Right atrium auricular region (tissue), 2 donors: ENCODE measurements around the gene MYPN. TPM values are rescaled to one million over a fixed set of nuclear protein-coding genes. Genes with fewer than 3 reads are reported as not detected.

Experiments
- DNase-seq: peaks from one replicate; pipeline ENCODE4 v3.0.0-alpha.2; 2019; ENCODE audit warnings: low spot score
- H3K27ac ChIP-seq, 2 donors: fragments of 200-600 bp; sonication (generic); 1 replicate in 1 of 2; 2 replicates in 1 of 2; pipeline ENCODE4 v1.5.1; 2016 to 2019
- H3K27me3 ChIP-seq, 2 donors: fragments of 200-600 bp; sonication (generic); one replicate each; pipeline versions ENCODE4 v1.5.1 to v1.6.0; 2017 to 2019
- H3K36me3 ChIP-seq: fragments of 200-600 bp; sonication (generic); one replicate; pipeline ENCODE4 v1.5.1; 2016
- H3K4me1 ChIP-seq, 2 donors: fragments of 200-600 bp; sonication (generic); one replicate each; pipeline versions ENCODE4 v1.5.1 to v1.6.0; 2017 to 2019
- H3K4me3 ChIP-seq, 2 donors: fragments of 200-600 bp; sonication (generic); 1 replicate in 1 of 2; 2 replicates in 1 of 2; pipeline ENCODE4 v1.5.1; 2017 to 2019; ENCODE audit warnings: mild to moderate bottlenecking in 1 of 2, moderate library complexity in 1 of 2
- H3K9me3 ChIP-seq, 2 donors: fragments of 200-600 bp; sonication (generic); one replicate each; pipeline ENCODE4 v1.5.1; 2019
- total RNA-seq, 2 donors: library from RNA; depleted of rRNA; stranded (reverse); fragments of >200 nt; gene quantifications; one replicate each; pipeline ENCODE4 v1.1.0, GENCODE V29; 2016
- TF ChIP-seq, protein P1 (sequence below), 2 donors: fragments of 200-600 bp; sonication (generic); IDR thresholded peaks; one replicate each; pipeline ENCODE4 v1.5.1; 2019; ENCODE audit warnings: antibody characterized with exemption in 2 of 2

MYPN gene
- total RNA-seq, 2 donors from 2014 or later, result 93.5 to 145 TPM

- DNase-seq, result no peak
- TF ChIP-seq, protein P1, sequence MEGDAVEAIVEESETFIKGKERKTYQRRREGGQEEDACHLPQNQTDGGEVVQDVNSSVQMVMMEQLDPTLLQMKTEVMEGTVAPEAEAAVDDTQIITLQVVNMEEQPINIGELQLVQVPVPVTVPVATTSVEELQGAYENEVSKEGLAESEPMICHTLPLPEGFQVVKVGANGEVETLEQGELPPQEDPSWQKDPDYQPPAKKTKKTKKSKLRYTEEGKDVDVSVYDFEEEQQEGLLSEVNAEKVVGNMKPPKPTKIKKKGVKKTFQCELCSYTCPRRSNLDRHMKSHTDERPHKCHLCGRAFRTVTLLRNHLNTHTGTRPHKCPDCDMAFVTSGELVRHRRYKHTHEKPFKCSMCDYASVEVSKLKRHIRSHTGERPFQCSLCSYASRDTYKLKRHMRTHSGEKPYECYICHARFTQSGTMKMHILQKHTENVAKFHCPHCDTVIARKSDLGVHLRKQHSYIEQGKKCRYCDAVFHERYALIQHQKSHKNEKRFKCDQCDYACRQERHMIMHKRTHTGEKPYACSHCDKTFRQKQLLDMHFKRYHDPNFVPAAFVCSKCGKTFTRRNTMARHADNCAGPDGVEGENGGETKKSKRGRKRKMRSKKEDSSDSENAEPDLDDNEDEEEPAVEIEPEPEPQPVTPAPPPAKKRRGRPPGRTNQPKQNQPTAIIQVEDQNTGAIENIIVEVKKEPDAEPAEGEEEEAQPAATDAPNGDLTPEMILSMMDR (IDR thresholded peaks at IDR 0.05), result no peak
- Histone ChIP-seq H3K4me1 (no peaks in the 10 kb centered on the region), H3K27ac (no peak overlapping the region), H3K4me3 (no peak overlapping the region), H3K27me3 (no peaks in the 10 kb centered on the region), H3K9me3 (no peaks in the 10 kb centered on the region), H3K36me3 (no peaks in the 10 kb centered on the region)
These were observed 138.6 kb downstream of the MYPN start for GRCh38 chr10:68247931-68248330.

DNA sequence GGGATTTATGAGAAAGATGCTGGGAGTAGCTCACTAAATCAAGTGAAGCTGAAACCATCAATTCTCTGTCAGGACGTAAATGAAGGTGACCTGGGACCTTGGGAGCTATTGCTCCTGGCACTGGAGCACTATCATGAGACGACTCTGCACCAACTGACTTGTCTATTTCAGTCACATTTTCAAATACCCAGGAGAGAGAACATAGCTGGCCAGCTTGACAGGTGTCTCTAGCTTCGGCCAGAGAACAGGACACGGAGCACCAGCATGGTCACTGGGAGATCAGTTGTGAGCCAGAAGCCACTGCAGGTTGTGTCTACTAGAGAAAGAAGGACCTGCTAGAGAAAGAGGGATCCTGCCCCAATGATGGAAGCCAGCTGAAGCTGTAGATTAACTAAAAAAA is 140.0 kb downstream of the MYPN start:
- Histone ChIP-seq H3K4me3 (no peak overlapping the region), H3K27ac (no peak overlapping the region)

DNA sequence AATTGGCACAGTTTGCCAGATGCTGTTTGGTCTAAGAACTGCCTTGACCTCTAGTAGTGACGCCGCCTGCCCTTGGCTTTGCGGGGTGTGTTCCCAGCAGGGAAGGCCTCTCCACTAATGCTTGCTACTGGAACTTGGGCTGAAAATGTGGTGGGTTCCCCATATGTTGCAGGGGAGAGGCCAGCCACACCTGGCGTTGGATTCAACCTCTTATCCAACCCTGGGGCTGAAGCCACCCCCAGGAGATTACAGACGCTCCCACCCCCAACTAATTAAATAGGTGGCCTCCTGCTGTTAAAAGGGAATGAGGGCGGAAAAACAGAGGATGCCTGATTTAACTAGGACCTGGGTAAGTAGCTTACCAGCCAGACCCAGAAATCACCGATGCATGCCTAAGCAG is 141.9 kb downstream of the MYPN start:
- DNase-seq, result no peak
- no peaks in the 10 kb centered on the region for H3K36me3 ChIP-seq
- no peak overlapping the region for H3K27ac ChIP-seq
- H3K4me1 ChIP-seq, result no peaks in the 10 kb centered on the region
- H3K27me3 ChIP-seq, result no peaks in the 10 kb centered on the region
- no peak overlapping the region for H3K4me3 ChIP-seq
- TF ChIP-seq, protein P1 (IDR thresholded peaks at IDR 0.05), result no peak
- H3K9me3 ChIP-seq, result no peaks in the 10 kb centered on the region

More for the DNA sequence above, 140.0 kb downstream of the MYPN start:
- Histone ChIP-seq H3K36me3 (no peaks in the 10 kb centered on the region), H3K4me1 (no peaks in the 10 kb centered on the region), H3K9me3 (no peaks in the 10 kb centered on the region), H3K27me3 (no peaks in the 10 kb centered on the region)
- DNase-seq, result no peak
- TF ChIP-seq, protein P1 (IDR thresholded peaks at IDR 0.05), result no peak

- no peaks in the 10 kb centered on the region for H3K9me3 ChIP-seq
- no peak for DNase-seq
- H3K4me3 ChIP-seq, result no peak overlapping the region
- no peaks in the 10 kb centered on the region for H3K36me3 ChIP-seq
- H3K4me1 ChIP-seq, result no peaks in the 10 kb centered on the region
- H3K27ac ChIP-seq, result no peak overlapping the region
- no peaks in the 10 kb centered on the region for H3K27me3 ChIP-seq
- TF ChIP-seq, protein P1 (IDR thresholded peaks at IDR 0.05), result no peak
These were observed 142.6 kb downstream of the MYPN start for GRCh38 chr10:68251625-68252495.

DNA sequence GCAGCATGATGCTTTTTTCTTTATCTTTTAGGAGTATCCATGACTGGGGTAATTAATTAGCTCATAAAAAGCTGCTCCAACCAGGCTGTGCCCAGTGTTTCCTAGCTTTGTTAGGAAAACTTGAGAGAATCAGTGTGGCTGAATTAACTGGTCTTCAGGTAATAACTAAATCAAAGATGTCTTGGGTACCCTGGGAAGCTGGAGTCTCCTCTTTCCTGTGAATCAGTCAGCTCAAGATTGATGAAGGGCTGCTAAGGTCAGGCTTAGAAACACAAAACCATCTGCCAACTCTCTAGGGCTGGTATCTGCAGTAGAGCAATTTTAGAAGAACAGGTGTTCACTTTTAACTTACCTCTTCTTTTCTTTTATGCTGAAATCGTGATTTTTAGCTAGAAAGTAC is 144.1 kb downstream of the MYPN start:
- Histone ChIP-seq H3K4me1 (no peaks in the 10 kb centered on the region), H3K36me3 (no peaks in the 10 kb centered on the region), H3K9me3 (no peaks in the 10 kb centered on the region), H3K27ac (no peak overlapping the region), H3K4me3 (no peak overlapping the region), H3K27me3 (no peaks in the 10 kb centered on the region)
- DNase-seq, result no peak
- TF ChIP-seq, protein P1 (IDR thresholded peaks at IDR 0.05), result no peak
